ENCODE measurements around the gene HEXIM2.
A peak's percentile ranks its signal among the peaks of the same experiment; 100 is the strongest.

Gene HEXIM2

DNA sequence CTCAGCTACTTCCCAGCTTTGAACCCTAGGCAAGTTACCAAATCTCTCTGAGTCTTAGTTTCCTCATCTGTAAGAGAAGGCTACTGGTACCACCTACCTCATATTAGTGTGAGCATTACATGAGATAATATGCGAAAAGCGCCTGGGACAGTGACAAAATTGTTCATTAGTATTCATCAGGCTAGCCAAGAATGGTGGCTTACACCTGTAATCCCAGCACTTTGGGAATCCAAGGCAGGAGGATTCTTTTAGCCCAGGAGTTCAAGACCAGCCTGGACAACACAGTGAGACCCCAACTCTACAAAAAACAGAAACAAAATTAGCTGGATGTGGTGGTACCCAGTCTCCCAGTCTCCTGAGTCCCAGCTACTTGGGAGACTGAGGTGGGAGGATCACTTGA, 32.7 kb upstream of the HEXIM2 start:
- DNase-seq = no peak

DNA sequence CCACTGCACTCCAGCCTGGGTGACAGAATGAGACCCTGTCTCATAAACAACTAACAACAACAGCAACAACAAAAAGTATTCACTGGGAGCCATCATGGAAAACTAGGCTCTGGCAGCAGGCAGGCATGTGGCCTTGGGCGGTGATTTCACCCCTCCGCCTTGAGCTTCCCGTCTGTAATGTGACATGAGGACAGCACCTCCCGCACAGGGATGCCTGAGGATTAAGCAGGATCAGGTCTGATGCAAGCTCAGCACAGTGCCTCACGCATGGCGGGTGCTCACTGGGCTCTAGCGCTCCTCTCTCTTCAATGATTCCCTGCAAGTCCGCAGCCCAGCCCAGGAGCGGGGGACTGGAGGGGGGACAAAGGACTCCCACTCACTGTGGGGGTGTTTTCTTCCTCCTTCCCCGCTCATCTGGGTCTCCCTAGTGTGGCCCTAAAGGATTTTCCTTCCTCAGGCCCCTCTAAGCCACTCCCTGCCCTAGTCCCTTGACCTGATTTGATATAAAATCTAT, 32.2 kb upstream of the HEXIM2 start:
- no peak for DNase-seq

GRCh38 chr17:45129940-45130680, 31.6 kb upstream of the HEXIM2 start:
- no peak for DNase-seq

DNA sequence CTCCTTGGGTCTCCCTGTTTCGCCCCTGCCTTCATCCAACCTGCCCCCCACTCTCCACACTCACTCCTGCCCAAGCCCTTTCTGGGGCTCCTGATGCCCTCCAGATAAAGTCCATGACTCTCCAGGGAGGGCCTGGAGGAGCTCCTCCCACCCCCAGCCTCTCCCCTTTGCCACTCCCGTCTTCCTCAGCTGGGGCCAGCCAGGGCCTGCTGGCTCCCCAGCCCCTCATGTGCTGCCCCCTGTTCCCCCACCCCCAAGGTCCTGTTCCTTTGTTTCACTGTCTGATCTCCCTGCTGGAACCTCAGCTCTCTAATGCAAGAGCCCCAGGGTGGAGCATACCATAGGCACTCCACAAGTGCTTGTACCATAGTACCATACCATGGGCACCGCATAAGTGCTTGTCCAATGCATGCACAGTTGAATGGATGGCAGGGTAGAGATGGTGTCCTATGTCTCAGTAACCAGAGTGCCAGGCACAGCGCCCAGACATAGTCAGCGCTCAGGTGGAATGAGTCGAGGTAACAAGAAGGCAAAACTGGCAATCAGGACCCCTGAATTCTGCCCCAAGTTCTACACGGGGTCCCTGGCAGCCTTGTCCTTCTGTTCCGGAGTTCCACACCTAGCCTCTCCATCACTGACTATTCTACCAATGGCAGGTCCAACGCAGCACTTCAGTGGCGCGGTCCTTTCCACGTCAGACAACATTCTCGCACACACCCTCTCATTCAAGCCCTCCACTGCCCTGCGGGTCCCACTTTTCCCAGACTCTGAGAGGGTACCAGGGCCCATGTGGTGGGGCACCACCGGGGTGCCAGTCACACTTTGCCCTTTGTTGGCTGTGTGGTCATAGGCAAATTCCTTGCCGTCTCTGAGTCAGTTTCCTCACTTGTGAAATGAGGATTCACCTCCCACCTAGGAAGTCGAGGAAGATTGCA, 30.7 kb upstream of the HEXIM2 start:
- DNase-seq = no peak

GRCh38 chr17:45131616-45132319, 29.9 kb upstream of the HEXIM2 start:
- DNase-seq = no peak

GRCh38 chr17:45132320-45132571, 29.4 kb upstream of the HEXIM2 start, which contains the start of gene PLCD3:
TSS of gene PLCD3 (minus strand) at chr17:45132515. CDS start at chr17:45132410, 105 bp downstream.
- no peak for DNase-seq

DNA sequence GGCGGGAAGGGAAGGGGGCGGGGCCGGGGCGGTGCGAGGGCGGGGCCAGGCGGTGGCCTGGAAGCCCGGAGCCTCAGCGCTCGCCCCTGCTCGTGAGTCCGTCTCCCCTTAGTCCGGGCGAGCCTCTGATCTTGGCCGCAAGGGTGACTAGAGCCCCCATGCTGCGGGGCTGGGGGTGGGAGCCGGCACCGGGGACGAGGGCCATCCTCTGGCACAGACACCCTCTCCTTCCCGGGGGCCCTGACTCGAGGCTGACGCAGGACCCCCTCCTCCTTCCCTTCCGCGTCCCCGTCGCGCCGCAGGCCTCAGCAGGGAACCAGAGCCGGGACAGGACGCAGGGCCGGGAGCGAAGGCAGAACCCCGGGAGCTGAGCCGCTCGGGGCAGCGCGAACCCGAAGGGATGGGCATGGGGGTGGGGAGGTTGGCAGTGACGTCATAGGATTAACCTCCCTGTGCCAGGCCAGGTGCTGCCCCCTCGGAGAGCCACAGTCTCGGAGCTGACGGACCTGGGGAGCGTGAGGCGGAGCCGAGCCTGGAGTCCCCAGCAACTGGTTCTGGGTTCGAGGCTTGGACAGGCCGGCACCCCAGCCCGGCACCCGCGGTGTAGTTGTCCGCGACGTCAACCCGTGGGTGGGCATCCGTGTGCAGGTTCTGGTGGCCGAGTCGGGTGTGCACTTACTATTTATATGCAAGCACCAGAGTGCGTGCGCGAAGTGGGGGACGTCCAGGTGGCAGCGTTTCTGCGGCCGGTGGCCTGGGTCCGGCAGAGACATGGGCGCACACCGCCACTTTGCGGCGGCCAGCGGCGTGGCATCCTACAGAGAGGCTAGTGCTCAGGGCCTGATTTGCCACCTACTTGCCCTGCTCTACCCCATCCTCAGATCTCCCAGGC, 28.9 kb upstream of the HEXIM2 start:
- DNase-seq = peak; percentile 68

DNA sequence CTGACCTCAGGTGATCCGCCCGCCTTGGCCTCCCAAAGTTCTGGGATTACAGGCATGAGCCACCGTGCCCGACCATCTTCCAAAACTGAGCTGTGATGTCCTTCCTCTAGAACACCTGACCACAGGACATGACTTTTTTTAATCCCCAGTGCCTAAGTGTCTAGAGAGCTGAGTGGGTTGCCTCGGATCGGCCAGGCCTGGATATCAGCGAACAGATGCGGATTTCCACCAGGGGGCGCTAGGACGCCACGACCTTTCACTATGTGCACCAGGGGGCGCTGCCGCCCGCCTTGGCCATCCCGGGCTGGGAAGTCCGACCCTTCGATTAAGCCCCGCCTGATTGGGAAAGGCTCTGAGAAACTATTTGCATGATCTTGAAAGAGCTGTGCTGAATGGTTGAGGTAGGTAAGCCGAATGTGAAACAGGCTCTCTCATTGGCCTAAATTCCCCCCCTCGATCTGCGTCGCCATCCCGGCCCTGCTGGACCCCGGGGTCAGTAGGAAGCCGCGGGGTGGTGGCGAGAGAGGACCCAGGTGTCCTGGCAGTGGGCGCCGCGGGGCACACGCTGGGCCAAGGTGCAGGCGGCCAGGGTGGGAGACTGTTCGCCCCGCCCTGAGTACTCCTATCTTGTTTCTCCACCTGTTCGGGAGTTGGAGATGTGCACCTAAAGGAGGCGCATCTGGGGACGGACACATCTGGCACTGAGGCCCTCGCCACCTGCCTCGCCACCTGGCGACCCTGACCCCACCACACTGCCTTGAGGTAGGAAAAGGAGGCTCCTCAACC, 26.3 kb upstream of the HEXIM2 start, which contains the start of gene ACBD4:
Gene ACBD4 (plus strand): TSS at position 496 of the 786 bp plus-strand sequence. CDS start 458 bp downstream, outside the sequence.
- peak; percentile 91 for DNase-seq

DNA sequence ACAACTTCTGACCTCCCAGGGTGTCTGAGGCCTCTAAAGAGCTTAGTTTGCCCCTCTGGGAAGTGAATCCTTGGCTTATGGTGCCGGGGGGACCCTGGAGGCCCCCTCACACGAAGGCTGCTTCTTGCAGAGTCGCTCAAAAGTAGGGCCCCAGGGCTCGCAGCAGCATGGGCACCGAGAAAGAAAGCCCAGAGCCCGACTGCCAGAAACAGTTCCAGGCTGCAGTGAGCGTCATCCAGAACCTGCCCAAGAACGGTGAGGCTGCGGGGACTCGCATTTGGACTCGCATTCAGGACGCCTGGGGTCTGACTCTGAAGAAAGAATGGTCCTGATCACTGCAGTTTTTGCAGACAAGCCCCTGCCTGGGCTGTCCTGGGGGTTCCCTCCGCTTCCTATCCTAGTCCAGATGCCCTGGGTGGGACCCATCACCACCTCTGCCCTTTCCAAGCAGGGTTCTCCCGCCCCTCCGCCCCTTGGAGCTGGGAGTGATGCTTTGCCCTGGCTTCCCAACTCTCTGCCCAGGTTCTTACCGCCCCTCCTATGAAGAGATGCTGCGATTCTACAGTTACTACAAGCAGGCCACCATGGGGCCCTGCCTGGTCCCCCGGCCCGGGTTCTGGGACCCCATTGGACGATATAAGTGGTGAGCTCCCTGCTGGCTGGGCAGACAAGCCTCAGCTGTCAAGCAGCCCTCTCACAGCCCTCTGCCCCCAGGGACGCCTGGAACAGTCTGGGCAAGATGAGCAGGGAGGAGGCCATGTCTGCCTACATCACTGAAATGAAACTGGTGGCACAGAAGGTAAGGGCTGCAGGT, 25.5 kb upstream of the HEXIM2 start:
- no peak for DNase-seq

GRCh38 chr17:45136846-45137560, 24.7 kb upstream of the HEXIM2 start:
- no peak for DNase-seq

DNA sequence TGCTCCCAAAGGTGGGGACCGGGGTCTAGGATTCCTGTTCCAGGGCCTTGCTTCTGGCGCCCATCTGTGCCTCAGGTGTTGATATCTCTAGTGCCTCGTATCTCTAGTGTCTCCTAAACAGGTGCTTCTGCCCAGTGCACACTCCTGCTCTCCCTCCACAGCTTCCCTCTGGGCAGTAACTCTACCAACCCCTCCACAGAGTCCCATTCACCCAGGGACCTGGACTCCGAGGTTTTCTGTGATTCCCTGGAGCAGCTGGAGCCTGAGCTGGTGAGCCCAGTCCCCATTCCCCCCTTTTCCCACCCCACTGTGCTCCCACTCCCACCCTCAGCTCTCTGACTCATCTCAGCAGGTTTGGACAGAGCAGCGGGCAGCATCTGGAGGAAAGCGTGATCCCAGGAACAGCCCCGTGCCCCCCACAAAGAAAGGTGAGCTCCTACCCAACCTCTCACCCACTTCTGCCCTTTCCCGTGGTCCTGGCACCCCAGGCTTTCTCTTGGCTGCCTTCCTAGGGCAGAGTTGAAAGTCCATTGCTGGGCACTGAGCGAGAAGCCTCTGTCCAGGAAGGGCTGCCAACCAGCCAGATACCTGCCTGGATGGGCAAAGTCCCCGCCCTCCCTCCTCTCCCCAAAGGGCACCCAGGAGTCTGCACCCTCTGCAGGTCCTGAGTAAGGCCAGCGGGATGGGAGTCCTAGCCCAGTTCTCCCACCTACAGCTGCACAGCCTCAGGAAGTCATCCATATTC, 23.9 kb upstream of the HEXIM2 start:
- no peak for DNase-seq

GRCh38 chr17:45138911-45139532, 22.7 kb upstream of the HEXIM2 start:
- no peak for DNase-seq

- no peak for DNase-seq
These were observed 22.1 kb upstream of the HEXIM2 start for GRCh38 chr17:45139533-45139920.

DNA sequence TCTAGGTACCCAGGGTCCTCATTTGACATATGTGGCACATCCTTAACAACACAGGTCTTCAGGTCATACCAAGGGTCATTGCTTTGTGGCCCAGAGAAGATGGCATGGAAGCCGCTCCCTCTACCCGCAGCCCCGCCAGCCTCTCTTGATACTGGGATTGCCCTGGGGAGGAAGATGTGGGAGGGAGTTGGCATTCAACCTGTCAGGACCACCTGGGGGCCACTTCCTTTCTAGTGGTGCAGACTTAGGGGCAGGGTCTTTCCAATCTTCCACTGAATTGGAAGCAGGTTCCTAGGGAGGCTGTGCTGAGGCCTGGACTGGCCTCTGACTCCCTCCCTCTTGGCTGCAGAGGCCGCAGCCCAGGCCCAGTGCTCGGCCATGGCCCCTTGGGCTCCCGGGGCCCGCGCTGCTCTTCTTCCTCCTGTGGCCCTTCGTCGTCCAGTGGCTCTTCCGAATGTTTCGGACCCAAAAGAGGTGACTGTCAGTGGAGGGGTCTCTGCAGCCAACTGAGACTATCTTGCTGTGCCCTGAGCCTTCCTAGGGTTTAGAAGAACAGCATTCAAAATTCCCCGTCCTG, 18.5 kb upstream of the HEXIM2 start:
- no peak for DNase-seq

- no peak for DNase-seq
These were observed 17.9 kb upstream of the HEXIM2 start for GRCh38 chr17:45143767-45144198.

DNA sequence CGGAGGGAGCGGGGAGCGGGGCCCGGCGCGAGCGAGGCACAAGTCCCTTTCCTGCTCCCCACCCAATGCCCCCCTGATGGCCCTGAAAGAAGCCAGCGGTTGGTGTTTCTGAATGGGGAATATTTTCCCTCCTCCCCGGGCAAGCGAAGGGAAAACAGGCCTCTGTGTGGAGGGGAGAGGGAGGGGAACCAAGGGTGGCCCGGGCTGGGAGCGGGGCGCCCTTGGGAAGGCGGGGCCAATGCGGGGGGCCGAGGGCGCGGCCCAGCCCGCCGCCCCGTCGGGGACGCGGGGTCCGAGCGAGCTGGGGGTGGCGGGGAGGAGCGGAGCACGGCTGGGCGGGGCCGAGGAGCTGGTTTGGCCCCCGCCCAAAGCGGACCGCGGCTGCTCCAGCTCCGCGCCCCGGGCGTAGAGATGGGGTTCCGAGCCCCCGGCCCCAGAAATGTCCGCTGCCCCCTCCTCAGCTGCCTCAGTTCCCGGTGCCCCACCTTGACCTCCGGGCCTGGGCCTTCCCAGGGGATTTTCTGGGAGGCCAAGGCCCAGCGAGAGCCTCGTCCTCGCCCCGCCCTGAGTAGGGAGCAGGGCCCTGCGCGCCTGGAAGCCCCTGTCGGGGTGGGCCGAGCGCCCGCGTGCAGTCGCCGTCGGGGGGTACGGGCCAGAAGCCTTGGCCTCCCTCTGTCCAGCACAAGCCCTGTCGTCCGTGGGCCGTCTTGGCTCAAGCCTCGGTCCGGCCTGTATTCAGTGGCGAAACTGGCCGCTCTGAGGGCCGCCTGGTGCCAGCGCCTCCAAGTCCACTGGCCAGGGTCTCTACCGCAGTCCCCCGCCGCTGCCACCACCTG, 17.3 kb upstream of the HEXIM2 start:
- DNase-seq = no peak

- no peak for DNase-seq
These were observed 16.7 kb upstream of the HEXIM2 start for GRCh38 chr17:45145035-45145389.

Measured in NCI-H226 (cell line).